GM21447 (cell line): Measurements from ENCODE around the gene GIMAP7.

Experiments used
- ATAC-seq: cut with Tn5 transposase; IDR thresholded peaks from one replicate; pipeline ENCODE4 v1.9.1; 2021; ENCODE audit not compliant: unreplicated experiment

The GIMAP7 gene

DNA sequence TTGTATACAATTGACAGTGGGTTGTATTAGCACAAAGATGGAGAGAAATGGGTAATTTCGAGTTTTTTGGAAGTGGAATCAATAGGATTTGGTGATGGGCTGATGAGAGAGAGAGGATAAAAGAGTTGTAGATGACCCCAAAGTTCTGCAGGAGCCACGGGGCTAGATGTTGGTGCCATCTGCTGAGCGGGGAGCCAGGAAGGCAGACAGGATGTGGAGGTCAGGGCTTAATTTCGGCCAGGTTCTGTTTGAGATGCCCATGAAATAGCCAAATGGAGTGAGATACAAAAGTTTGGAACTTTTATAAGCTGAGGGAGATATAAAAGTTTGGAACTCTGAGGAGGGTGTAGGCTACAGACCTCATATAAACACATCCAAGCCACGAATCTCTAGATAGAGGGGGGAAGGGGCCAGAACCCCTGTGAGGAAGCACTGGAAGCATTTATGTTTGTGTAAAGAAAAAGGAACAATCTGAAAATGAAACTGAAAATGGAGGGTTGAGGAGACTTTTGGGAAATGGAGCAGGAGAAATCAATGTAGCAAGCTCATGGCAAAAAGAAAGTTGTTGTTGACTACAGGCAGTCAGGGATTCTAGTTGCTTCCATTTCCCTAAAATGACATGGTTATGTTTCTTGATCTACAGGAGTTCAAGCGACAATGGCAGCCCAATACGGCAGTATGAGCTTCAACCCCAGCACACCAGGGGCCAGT lies 54.7 kb downstream of the GIMAP7 start:
- no peak for ATAC-seq
